GM18907 (cell line): ENCODE results near the gene SEMA6B.
"Not testable (repeated sequence)": the region's sequence is repeated elsewhere in the genome, so short reads cannot be mapped to it uniquely, and the experiment has no call there.

Source experiments
- ATAC-seq: cut with Tn5 transposase; IDR thresholded peaks from one replicate; pipeline ENCODE4 v1.9.1; 2021; ENCODE audit warnings: mild to moderate bottlenecking, moderate library complexity; ENCODE audit not compliant: unreplicated experiment

SEMA6B gene

GRCh38 chr19:4559569-4559968 lies at the start of gene SEMA6B:
TSS of gene SEMA6B (minus strand) at chr19:4559684. CDS start at chr19:4558457, 1,227 bp downstream.
- ATAC-seq, result no peak

GRCh38 chr19:4606921-4607678 lies 47.6 kb upstream of the SEMA6B start:
- ATAC-seq, result no peak

GRCh38 chr19:4606181-4606580 lies 46.7 kb upstream of the SEMA6B start:
- no peak for ATAC-seq

- ATAC-seq, result no peak
These were observed 45.4 kb upstream of the SEMA6B start for GRCh38 chr19:4604912-4605311.

- no peak for ATAC-seq
These were observed 43.4 kb upstream of the SEMA6B start for GRCh38 chr19:4602915-4603314.

GRCh38 chr19:4602173-4602788 lies 42.8 kb upstream of the SEMA6B start:
- ATAC-seq, result no peak

GRCh38 chr19:4600893-4601292 lies 41.4 kb upstream of the SEMA6B start:
- ATAC-seq, result no peak

- no peak for ATAC-seq
These were observed 40.6 kb upstream of the SEMA6B start for GRCh38 chr19:4600082-4600481.

- ATAC-seq, result no peak
These were observed 39.2 kb upstream of the SEMA6B start for GRCh38 chr19:4598712-4599111.

- no peak for ATAC-seq
These were observed 38.6 kb upstream of the SEMA6B start for GRCh38 chr19:4597975-4598671.

GRCh38 chr19:4597278-4597974 lies 37.9 kb upstream of the SEMA6B start:
- no peak for ATAC-seq

GRCh38 chr19:4596033-4596904 lies 36.8 kb upstream of the SEMA6B start:
- ATAC-seq, result no peak

- ATAC-seq, result not testable (repeated sequence)
These were observed 35.7 kb upstream of the SEMA6B start for GRCh38 chr19:4595158-4595557.

GRCh38 chr19:4594201-4594600 lies 34.7 kb upstream of the SEMA6B start:
- no peak for ATAC-seq

- no peak for ATAC-seq
These were observed 33.9 kb upstream of the SEMA6B start for GRCh38 chr19:4593409-4593851.

GRCh38 chr19:4592445-4592844 lies 33.0 kb upstream of the SEMA6B start:
- ATAC-seq, result no peak

GRCh38 chr19:4591320-4591719 lies 31.8 kb upstream of the SEMA6B start:
- ATAC-seq, result no peak

- no peak for ATAC-seq
These were observed 31.1 kb upstream of the SEMA6B start for GRCh38 chr19:4590559-4590958.

- ATAC-seq, result no peak
These were observed 30.3 kb upstream of the SEMA6B start for GRCh38 chr19:4589579-4590410.
